ENCODE data around the gene PTPN14.

Gene PTPN14

DNA sequence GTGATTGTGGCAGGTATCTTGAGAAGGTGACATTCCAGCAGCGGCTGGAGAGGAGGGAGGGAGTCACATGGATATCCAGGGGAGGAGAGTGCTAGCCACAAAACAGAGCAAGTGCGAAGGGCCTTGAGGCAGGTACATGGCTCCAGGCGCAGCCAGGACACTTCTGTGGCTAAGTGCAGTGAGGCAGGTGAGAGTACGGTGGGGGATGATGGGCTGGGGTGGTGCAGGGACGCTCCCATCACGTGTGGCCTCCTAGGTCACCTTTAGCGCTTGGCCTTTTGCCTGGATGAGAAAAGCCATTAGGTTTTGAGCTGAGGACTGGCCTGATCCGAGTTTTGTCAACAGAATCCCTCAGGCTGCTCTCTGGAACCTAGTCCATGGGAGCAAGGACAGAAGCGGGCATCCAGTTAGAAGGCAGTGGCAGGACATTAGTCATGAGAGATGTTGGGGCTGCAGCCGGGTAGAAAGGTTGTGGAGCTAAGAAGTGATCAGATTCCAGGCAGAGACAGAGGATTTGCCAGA, 238.8 kb downstream of the PTPN14 start:
- TF ChIP-seq, protein P1, sequence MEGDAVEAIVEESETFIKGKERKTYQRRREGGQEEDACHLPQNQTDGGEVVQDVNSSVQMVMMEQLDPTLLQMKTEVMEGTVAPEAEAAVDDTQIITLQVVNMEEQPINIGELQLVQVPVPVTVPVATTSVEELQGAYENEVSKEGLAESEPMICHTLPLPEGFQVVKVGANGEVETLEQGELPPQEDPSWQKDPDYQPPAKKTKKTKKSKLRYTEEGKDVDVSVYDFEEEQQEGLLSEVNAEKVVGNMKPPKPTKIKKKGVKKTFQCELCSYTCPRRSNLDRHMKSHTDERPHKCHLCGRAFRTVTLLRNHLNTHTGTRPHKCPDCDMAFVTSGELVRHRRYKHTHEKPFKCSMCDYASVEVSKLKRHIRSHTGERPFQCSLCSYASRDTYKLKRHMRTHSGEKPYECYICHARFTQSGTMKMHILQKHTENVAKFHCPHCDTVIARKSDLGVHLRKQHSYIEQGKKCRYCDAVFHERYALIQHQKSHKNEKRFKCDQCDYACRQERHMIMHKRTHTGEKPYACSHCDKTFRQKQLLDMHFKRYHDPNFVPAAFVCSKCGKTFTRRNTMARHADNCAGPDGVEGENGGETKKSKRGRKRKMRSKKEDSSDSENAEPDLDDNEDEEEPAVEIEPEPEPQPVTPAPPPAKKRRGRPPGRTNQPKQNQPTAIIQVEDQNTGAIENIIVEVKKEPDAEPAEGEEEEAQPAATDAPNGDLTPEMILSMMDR (IDR thresholded peaks at IDR 0.05; ENCODE audit: low read depth, low read length) = no peak
- no peak for DNase-seq (ENCODE audit: extremely low read depth, low read depth)

DNA sequence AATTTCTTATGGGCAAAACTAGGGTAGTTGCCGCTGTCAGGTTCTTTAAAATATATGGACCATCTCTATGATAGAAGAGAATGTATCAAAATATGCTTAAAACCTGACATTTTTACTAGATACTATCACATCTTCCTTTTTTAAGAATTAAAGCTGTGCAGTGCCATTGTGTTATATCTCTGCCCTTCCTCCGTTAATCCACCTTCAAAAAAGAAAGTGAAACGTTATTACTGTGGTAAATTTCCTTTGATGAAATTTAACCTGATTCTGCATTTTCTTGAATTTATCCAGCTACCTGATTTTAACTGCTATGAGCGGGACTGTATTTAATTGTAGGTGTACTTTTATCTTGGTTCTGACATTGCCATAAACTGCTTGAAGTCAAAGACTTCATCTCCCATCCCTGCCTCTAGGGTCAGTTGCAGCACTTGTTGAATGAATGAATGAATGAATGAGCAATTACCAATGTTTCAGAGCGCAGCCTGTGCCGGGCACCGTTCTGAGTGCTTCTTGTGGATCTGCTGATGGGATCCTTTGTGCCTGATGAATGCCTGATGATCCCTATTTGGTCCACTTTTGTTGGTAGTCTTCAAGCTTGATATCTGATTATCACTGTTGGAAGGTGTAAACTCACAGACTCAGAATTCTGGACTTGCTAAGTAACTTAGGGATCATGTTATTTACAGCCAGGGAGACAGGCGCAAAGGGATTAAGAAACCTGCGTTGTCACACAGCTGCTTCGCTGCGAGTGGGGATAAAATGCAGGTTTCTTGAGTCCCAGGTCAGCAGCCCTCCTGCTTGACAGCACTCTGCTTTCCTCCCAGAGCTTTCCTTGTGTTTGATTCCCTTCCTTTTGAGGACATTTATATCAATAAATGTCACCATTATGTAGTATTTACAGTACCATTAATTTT, 240.4 kb downstream of the PTPN14 start:
- TF ChIP-seq, protein P1 (IDR thresholded peaks at IDR 0.05; ENCODE audit: low read depth, low read length) = no peak
- no peak for DNase-seq (ENCODE audit: extremely low read depth, low read depth)

DNA sequence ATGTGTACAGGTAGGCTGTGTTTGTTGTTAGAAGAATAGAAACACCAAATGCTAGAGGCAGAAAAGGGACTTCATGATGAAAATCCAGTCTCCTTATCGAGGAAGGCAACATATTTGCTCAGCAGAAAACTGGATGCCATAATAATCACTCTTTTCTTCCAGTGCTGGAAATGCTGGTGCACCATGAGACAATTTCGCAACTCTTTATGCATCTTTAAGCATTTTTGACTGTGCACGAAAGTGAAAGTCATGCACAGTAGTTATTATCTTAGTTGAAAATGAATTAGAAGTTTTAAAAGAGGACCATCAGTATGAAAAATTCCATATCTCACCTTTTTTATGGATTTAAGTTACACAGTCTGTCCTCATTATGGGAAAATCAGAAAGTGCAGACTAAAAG, 241.4 kb downstream of the PTPN14 start:
- no peak for DNase-seq (ENCODE audit: extremely low read depth, low read depth)
- TF ChIP-seq, protein P1 (IDR thresholded peaks at IDR 0.05; ENCODE audit: low read depth, low read length) = no peak

DNA sequence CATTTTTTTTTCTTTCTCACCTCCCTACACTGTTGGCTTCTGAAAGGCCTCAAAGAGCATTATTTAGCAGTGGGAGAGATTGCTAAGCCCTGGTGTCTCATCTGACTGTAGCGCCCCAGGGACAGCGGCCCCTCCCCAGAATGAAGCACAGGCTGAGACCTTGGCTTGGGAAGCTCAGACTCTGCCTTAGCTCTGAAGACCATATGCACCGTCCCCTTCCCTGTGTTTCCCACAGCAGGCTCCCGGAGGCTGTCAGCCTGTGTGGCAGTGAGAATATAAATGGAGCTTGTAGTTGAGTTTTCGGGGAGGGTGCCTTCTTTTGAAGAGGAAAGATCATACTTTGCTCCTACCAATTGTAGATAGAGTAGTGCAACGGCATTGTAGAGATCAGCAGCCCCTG, 245.1 kb downstream of the PTPN14 start:
- TF ChIP-seq, protein P1 (IDR thresholded peaks at IDR 0.05; ENCODE audit: low read depth, low read length) = no peak
- DNase-seq (ENCODE audit: extremely low read depth, low read depth) = no peak

DNA sequence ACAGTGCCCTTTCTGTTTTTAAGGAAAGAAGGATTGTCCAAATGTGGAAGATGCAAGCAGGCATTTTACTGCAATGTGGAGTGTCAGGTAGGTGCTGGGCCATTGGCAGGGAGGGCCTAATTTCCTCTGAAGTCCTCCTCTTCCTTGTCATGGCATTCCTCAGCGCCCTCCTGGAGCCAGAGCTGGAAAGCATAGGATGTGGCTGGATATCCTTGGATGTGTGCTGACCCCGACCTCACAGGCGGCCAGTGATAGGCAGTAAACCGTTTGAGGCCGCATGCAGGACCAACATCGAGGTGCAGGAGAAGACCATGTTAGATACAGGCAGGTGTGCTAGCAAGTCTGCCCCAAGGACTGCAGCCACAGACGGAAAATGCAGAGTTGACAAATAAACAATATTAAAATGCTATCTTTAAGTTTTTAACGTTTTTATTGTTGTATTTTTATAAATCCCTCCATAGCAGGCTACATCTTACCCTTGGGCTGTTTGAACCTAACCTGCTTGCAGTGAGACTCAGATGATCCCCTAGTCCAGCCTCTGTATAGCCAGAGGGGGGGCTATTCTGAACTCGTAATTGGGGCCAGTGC, 246.1 kb downstream of the PTPN14 start:
- DNase-seq (ENCODE audit: extremely low read depth, low read depth) = no peak
- TF ChIP-seq, protein P1 (IDR thresholded peaks at IDR 0.05; ENCODE audit: low read depth, low read length) = no peak

DNA sequence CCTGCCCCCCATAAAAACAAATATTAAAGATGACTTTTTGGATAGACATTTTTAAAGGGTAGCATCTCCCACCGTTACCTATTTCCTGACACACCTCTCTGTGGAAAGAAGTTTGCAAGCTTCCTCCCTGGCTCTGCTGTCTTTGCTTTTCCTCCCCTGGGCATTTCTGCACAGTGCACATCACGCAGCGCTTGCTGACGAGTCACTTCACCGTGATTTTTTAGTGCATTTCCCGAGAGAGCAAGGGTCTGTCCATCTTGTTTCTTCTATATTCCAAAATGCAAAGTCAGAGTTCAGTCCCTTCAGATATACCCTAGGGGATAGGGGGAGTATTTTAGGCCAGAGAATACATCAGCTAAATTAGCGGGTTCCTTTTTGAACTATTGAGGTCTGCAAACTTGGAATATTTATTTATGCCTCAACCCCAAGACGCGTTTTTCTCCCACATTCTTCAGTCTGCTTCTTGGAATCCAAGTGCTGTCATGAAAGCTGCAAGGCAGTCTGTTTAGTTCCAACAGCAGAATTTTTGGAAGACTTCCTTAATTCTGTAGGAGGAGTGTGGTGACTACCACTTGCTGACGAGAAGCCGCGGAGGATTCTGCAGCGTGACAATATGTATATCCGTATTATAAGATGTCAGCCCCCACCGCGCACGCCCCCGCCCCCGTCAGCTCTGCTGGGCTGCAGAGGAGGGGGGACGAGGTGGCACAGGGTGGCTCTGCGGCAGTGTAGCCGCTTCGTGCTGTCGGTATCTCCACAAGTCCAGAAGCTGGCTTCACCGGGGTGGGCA, 248.1 kb downstream of the PTPN14 start:
- TF ChIP-seq, protein P1 (IDR thresholded peaks at IDR 0.05; ENCODE audit: low read depth, low read length) = no peak
- no peak for DNase-seq (ENCODE audit: extremely low read depth, low read depth)

Measured in AG09319 (cell line).